ENCODE measurements around the gene HMX1.

The HMX1 gene

GRCh38 chr4:8821151-8821950, 50.3 kb downstream of the HMX1 start:
- in situ Hi-C loops (cut with MboI; ENCODE audit: low sequenced_read_pairs) = no loop called here

DNA sequence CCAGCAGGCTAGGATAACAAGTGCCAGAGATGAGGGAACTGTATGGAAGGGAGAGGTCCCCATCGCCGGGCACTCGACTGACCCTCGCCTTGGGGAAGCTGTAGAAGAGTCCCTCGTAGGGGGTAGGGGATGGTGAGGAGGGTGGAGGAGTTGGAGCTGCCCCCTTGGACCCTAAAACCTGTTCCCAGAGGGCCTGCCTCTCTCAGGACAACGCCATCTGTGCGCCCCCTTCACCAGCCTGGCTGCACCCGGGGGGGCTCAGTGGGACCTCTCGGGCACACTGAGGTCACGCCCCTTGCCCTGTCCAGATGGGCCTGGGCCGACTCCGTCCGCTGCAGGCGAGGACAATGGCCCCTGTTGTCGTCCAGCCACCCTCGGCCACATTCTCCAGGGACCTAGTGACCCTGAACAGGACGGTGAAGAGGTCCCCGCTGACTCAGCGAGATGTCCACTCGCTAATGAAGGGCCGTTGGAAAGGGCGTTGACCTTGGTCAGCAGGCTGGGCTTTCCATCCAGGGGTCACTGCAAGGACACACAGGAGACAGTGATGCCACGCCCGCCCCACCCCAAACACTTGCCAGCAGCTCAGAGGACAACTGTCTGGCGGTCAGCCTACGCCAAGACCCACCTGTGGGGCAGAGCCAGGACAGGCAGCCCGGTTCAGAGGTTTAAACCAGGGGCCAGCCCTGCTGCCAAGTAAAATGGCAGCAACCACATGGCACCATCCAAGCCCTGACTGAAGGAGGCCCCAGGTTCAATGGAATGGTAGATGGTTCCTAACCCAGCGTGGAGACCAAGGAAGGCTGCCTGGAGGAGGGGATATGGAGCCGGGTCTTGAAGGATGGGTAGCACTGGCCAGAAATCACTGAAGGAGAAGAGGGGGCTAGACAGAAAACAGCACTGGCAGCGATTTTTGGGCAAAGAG, 51.2 kb downstream of the HMX1 start:
- in situ Hi-C loops (cut with MboI; ENCODE audit: low sequenced_read_pairs) = no loop called here

GRCh38 chr4:8819473-8820177, 52.0 kb downstream of the HMX1 start:
- in situ Hi-C loops (cut with MboI; ENCODE audit: low sequenced_read_pairs) = no loop called here

GRCh38 chr4:8819019-8819418, 52.6 kb downstream of the HMX1 start:
- in situ Hi-C loops (cut with MboI; ENCODE audit: low sequenced_read_pairs) = no loop called here

DNA sequence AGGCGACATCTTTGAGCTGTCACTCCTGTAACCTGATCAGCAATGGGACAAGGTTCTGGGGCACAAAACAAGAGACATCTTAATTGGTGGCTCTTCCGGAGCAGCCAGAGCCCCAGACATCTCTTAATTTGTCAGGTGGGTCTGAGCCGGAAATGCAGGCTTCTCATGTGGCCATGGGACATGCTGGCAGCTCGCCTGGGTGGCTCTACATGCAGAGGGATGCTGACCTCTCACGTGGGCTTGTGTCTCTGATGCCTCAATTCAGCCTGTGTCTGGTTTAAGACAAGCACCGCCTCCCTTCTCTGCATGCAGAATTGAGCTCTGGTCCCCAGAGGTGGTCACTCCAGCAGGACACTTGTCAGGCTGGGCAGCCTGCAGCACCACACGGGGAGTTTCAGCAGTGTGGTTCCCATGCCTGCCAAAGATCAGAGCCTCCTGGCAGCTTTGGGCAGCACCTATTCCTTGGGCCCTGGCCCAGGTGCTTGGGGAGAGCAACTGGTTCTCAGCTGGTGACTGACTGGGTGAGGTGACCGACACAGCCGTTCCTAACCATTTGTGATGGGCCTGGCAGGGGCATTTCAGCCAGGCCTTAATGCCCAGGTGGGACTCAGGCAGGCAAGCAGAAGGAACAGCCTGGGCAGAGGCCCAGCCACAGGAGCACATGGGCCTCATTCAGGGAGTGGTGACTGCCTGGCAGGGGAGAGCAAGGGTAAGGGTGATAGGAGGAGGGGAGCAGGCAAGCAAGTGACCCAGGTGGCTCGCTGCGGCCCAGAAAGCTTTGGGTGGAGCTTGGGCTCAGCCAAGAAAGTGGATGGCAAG, 53.4 kb downstream of the HMX1 start:
- in situ Hi-C loops (cut with MboI; ENCODE audit: low sequenced_read_pairs) = no loop called here

- in situ Hi-C loops (cut with MboI; ENCODE audit: low sequenced_read_pairs) = no loop called here
Observed at GRCh38 chr4:8817813-8818062, 53.9 kb downstream of the HMX1 start.

DNA sequence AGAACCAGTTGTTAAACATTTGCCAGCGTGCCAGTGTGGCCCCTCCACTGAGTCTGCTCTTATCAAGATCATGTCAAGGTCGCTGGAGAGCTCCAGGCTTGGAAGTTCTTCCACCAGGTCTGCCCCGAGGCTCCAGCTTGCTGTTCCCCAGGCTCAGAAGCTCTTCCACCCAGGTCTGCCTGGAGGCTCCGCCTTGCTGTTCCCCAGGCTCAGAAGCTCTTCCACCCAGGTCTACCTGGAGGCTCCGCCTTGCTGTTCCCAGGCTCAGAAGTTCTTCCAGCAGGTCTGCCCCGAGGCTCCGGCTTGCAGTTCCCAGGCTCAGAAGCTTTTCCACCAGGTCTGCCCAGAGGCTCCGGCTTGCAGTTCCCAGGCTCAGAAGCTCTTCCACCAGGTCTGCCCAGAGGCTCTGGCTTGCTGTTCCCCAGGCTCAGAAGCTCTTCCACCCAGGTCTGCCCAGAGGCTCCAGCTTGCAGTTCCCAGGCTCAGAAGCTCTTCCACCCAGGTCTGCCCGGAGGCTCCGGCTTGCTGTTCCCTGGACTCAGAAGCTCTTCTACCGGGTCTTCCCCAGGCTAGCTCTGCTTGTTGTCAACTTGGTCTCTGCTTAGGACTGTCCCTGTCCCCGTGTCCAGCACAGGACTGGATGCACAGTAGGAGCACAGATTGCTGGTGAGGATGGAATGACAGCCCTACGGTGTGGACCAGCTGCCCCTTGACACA, 54.4 kb downstream of the HMX1 start:
- in situ Hi-C loops (cut with MboI; ENCODE audit: low sequenced_read_pairs) = no loop called here

All from HL-60/S4 treated with retinoic acid at 250 ng/mL for 4 days and 3 days (cell line).